GM18867 (cell line): ENCODE results near the gene TULP1.

Experiments
- ATAC-seq: cut with Tn5 transposase; IDR thresholded peaks from one replicate; pipeline ENCODE4 v1.9.1; 2021; ENCODE audit warnings: mild to moderate bottlenecking, moderate library complexity; ENCODE audit not compliant: unreplicated experiment

TULP1 gene

GRCh38 chr6:35497571-35498421 lies 14.9 kb downstream of the TULP1 start:
- no peak for ATAC-seq

- peak; percentile 53 for ATAC-seq
Observed at GRCh38 chr6:35496841-35497570, 15.7 kb downstream of the TULP1 start, which contains the start of gene TEAD3. TSS of gene TEAD3 (minus strand) at chr6:35497079.

- ATAC-seq, result no peak
Observed at GRCh38 chr6:35496036-35496840, 16.5 kb downstream of the TULP1 start.

GRCh38 chr6:35495258-35496035 lies 17.2 kb downstream of the TULP1 start:
- no peak for ATAC-seq

- no peak for ATAC-seq
Observed at GRCh38 chr6:35494161-35494563, 18.5 kb downstream of the TULP1 start.

- ATAC-seq, result no peak
Observed at GRCh38 chr6:35493307-35493983, 19.3 kb downstream of the TULP1 start.

- ATAC-seq, result no peak
Observed at GRCh38 chr6:35492974-35493284, 19.8 kb downstream of the TULP1 start.

GRCh38 chr6:35492258-35492973 lies 20.3 kb downstream of the TULP1 start:
- ATAC-seq, result no peak

- no peak for ATAC-seq
Observed at GRCh38 chr6:35491558-35492257, 21.0 kb downstream of the TULP1 start.

- ATAC-seq, result no peak
Observed at GRCh38 chr6:35490821-35491557, 21.7 kb downstream of the TULP1 start.

GRCh38 chr6:35489995-35490791 lies 22.5 kb downstream of the TULP1 start:
- no peak for ATAC-seq

- no peak for ATAC-seq
Observed at GRCh38 chr6:35489066-35489465, 23.6 kb downstream of the TULP1 start.

GRCh38 chr6:35488517-35488862 lies 24.2 kb downstream of the TULP1 start:
- no peak for ATAC-seq

- no peak for ATAC-seq
Observed at GRCh38 chr6:35487658-35488516, 24.8 kb downstream of the TULP1 start.

- ATAC-seq, result no peak
Observed at GRCh38 chr6:35486005-35486925, 26.4 kb downstream of the TULP1 start.
